Activated naive CD8-positive, alpha-beta T cell treated with anti-CD3 and anti-CD28 coated beads, Interleukin-2, amount 50 U/mL, for 24 hours (primary cell): ENCODE data around the gene RNF144B.
"Not testable (repeated sequence)": the region's sequence is repeated elsewhere in the genome, so short reads cannot be mapped to it uniquely, and the experiment has no call there.

Source experiments
- ATAC-seq: fragments of 150-1000 bp; cut with Tn5 transposase; one replicate; pipeline ENCODE4 v1.10.0; 2021
- DNase-seq: peaks from one replicate; pipeline ENCODE4 v3.0.0; 2021
- H3K27ac Mint-ChIP-seq: one replicate; pipeline ENCODE4 v1.8.0; 2021; ENCODE audit warnings: mild to moderate bottlenecking, mixed read lengths
- H3K27me3 Mint-ChIP-seq: one replicate; pipeline ENCODE4 v1.8.0; 2021; ENCODE audit warnings: mixed read lengths
- H3K36me3 Mint-ChIP-seq: one replicate; pipeline ENCODE4 v1.8.0; 2021; ENCODE audit warnings: low read depth, mixed read lengths
- H3K4me1 Mint-ChIP-seq: one replicate; pipeline ENCODE4 v1.8.0; 2021; ENCODE audit warnings: mixed read lengths
- H3K4me3 Mint-ChIP-seq: one replicate; pipeline ENCODE4 v1.8.0; 2021; ENCODE audit warnings: mild to moderate bottlenecking, moderate library complexity, mixed read lengths
- H3K9me3 Mint-ChIP-seq: one replicate; pipeline ENCODE4 v1.8.0; 2021; ENCODE audit warnings: mixed read lengths

Gene RNF144B

DNA sequence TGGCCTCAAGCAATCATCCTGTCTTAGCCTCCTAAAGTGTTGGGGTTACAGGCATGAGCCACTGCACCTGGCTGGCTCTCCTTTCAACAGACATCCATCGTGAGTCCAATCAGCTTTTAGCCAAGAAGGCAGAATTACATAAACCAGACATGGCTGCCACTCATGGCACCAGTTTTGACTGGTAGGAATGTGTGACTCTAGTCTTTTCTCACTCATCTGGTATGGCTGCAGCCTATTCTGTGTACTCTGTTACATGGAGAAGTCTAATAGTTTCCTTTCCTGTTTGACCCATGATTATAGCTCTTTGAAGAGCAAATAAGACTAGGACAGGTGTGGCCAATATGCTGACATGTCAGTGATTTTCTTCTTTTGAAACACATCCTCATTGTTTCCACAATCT lies 27.0 kb upstream of the RNF144B start:
- H3K27ac Mint-ChIP-seq: no peak overlapping the region
- no peaks in the 10 kb centered on the region for H3K36me3 Mint-ChIP-seq
- H3K27me3 Mint-ChIP-seq: peaks cover 8% of the 10 kb centered on the region
- H3K4me1 Mint-ChIP-seq: peaks cover 3% of the 10 kb centered on the region
- no peak for DNase-seq
- no peak overlapping the region for H3K4me3 Mint-ChIP-seq
- ATAC-seq: no peak
- H3K9me3 Mint-ChIP-seq: peaks cover 6% of the 10 kb centered on the region

DNA sequence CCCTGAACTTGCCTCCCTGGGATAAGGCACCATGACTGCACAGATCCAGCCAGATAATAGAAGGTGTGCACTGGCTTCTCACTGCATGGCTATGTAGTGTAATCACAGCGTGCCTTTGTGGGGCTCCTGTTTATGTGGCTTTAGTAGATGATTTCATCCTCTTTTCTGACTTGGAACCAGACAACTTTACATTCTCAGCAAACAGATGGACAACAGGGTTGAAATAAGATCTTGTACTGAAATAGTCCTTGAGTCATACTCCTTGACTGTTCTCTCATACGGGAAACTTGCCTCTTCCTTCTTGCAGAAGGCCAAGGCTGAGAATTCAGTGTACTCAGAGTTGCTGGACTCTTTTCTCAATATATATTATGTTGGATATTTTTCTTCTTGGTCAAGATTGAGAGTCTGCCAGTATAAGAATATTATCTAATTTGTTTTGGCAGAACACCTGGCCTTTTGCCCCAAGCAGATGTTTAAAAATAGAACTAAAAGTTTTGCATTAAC lies 25.0 kb upstream of the RNF144B start:
- H3K36me3 Mint-ChIP-seq: no peaks in the 10 kb centered on the region
- ATAC-seq (no peak), DNase-seq (no peak)
- no peak overlapping the region for H3K4me3 Mint-ChIP-seq
- peaks cover 3% of the 10 kb centered on the region for H3K4me1 Mint-ChIP-seq
- peaks cover 9% of the 10 kb centered on the region for H3K27me3 Mint-ChIP-seq
- H3K27ac Mint-ChIP-seq: no peak overlapping the region
- H3K9me3 Mint-ChIP-seq: peaks cover 11% of the 10 kb centered on the region

- peaks cover 6% of the 10 kb centered on the region for H3K27me3 Mint-ChIP-seq
- H3K9me3 Mint-ChIP-seq: peaks cover 5% of the 10 kb centered on the region
- no peak for ATAC-seq
Measured at GRCh38 chr6:18363746-18364145, 23.4 kb upstream of the RNF144B start.

DNA sequence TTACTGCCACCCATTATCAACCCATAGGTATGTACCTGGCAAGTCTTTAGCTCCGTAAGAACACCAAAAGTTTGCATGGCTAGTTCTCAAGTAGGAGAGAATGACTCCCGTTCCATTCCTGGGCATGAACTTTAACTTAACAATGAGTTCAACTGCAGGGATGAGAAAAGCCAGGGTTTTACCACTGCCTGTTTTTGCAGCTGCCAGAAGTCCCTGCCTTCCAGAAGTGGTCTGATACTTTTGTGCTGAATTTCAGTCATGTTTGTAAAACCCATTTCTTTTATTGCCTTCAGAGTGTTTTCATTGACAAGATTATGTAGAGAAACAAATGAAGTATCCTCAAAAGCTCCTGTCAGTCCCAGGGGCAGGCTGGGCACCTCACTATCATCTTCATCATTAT lies 22.6 kb upstream of the RNF144B start:
- not testable (repeated sequence) for H3K4me3 Mint-ChIP-seq, H3K27me3 Mint-ChIP-seq, ATAC-seq, H3K4me1 Mint-ChIP-seq, DNase-seq, H3K9me3 Mint-ChIP-seq, H3K36me3 Mint-ChIP-seq, H3K27ac Mint-ChIP-seq

More at GRCh38 chr6:18363746-18364145, 23.4 kb upstream of the RNF144B start:
- Mint-ChIP-seq H3K4me1 (peaks cover 3% of the 10 kb centered on the region), H3K4me3 (no peak overlapping the region), H3K36me3 (no peaks in the 10 kb centered on the region), H3K27ac (no peak overlapping the region)
- DNase-seq: no peak

- H3K9me3 Mint-ChIP-seq: peaks cover 5% of the 10 kb centered on the region
- DNase-seq (no peak), ATAC-seq (no peak)
- H3K27ac Mint-ChIP-seq: no peak overlapping the region
- H3K27me3 Mint-ChIP-seq: peaks cover 3% of the 10 kb centered on the region
- H3K36me3 Mint-ChIP-seq: no peaks in the 10 kb centered on the region
- H3K4me1 Mint-ChIP-seq: no peaks in the 10 kb centered on the region
- H3K4me3 Mint-ChIP-seq: no peak overlapping the region
Measured at GRCh38 chr6:18367371-18367770, 19.8 kb upstream of the RNF144B start.

- Mint-ChIP-seq H3K27me3 (peaks cover 6% of the 10 kb centered on the region), H3K36me3 (no peaks in the 10 kb centered on the region), H3K9me3 (peaks cover 5% of the 10 kb centered on the region), H3K4me1 (no peaks in the 10 kb centered on the region), H3K4me3 (no peak overlapping the region), H3K27ac (no peak overlapping the region)
- ATAC-seq (no peak), DNase-seq (no peak)
Measured at GRCh38 chr6:18368277-18369105, 18.7 kb upstream of the RNF144B start.

DNA sequence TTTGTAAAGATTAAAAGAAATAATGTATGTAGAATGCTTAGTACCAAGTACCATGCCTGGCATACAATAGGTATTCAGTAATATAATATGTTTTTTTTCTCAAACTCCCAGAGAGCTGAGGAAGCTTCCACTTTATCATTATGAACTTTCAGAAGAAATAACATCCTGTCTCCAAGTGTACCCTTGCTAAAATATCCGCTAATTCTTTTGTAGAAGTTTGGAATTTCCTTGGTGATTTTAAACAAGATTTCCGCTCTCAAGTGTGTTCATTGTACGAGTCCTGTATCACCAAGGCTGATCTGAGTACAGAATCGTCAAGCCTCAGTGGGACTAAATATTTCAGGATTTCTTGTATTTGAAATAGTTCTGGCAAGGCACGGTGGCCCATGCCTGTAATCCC lies 16.1 kb upstream of the RNF144B start:
- ATAC-seq (no peak), DNase-seq (no peak)
- H3K4me3 Mint-ChIP-seq: no peak overlapping the region
- H3K27ac Mint-ChIP-seq: no peak overlapping the region
- H3K4me1 Mint-ChIP-seq: no peaks in the 10 kb centered on the region
- no peaks in the 10 kb centered on the region for H3K36me3 Mint-ChIP-seq
- peaks cover 6% of the 10 kb centered on the region for H3K27me3 Mint-ChIP-seq
- no peaks in the 10 kb centered on the region for H3K9me3 Mint-ChIP-seq

- ATAC-seq (no peak), DNase-seq (no peak)
- Mint-ChIP-seq H3K27me3 (peaks cover 6% of the 10 kb centered on the region), H3K27ac (no peak overlapping the region), H3K4me1 (no peaks in the 10 kb centered on the region), H3K9me3 (no peaks in the 10 kb centered on the region), H3K4me3 (no peak overlapping the region), H3K36me3 (no peaks in the 10 kb centered on the region)
Measured at GRCh38 chr6:18371656-18372055, 15.5 kb upstream of the RNF144B start.

DNA sequence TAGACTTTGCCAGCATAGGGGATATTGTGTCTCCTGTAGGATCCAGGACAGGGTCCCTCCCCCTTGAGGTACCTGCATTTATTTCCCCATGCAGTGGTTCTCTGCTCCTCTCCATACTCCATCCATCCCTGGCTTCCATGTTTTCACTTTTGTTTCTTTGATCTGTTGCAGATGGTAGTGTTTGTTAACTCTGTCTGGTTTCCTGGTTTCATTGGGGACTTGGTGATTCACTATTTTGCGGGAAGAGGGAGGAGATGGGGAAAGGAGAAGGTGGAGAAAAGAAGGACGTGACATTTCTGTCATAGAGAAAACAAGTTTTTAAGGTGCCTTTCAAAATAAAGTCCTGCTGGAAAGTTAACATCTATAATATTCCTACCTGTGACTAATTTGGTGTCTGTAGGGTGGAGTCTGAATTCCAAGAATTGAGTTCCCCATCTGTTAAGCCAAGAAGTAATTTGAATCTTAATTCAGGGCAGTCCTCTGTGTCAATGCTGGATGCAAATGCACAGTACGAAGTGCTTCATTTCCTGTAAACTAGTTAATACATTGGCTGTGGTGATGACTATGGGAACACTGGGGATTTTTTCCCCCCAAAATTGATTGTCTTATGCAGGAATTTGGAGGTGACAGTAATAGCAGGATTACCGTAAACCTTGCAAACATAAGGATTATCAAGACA lies 6.9 kb upstream of the RNF144B start:
- DNase-seq (no peak), ATAC-seq (no peak)
- Mint-ChIP-seq H3K4me1 (peaks cover 2% of the 10 kb centered on the region), H3K36me3 (no peaks in the 10 kb centered on the region), H3K27me3 (peaks cover 7% of the 10 kb centered on the region), H3K9me3 (no peaks in the 10 kb centered on the region), H3K4me3 (no peak overlapping the region), H3K27ac (no peak overlapping the region)

DNA sequence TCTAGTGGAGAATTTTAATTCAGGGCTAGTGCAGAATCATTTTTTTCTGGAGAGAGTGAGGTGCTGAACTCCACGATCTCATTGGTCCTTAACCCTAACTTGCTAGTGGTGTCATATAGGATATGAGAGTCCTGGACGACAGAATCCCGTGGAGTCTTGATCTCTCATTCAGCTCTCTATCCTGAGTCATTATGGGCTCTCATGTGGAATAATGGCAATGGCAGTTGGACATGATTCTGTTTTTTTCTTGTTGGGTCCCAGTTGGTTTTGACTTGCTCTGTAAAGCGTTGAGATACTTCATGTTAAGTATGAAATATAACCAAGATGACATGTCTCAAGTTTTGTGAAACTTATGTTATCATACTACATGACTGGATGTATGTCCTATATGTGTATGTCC lies 6.3 kb upstream of the RNF144B start:
- Mint-ChIP-seq H3K4me3 (no peak overlapping the region), H3K36me3 (no peaks in the 10 kb centered on the region), H3K27me3 (peaks cover 5% of the 10 kb centered on the region), H3K4me1 (peaks cover 2% of the 10 kb centered on the region), H3K9me3 (no peaks in the 10 kb centered on the region), H3K27ac (no peak overlapping the region)
- DNase-seq (no peak), ATAC-seq (no peak)

GRCh38 chr6:18383441-18383840 lies 3.7 kb upstream of the RNF144B start:
- no peak for DNase-seq
- no peak for ATAC-seq
- H3K4me1 Mint-ChIP-seq: peaks cover 20% of the 10 kb centered on the region

DNA sequence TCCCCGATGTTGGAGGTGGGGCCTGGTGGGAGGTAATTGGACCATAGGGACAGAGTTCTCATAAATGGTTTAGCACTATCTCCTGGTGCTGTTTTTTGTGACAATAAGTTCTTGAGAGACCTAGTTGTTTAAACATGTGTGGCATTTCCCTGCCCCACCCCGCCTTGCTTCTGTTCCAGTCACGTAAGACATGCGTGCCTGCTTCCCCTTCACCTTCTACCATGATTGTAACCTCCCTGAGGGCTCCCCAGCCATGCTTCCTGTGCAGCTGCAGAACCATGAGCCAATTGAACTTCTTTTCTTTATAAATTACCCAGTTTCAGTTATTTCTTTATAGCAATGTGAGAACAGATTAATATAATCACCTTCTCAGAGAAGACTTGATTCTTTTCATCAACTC lies 2.5 kb upstream of the RNF144B start:
- Mint-ChIP-seq H3K9me3 (no peaks in the 10 kb centered on the region), H3K4me3 (no peak overlapping the region), H3K4me1 (peaks cover 31% of the 10 kb centered on the region), H3K27ac (no peak overlapping the region), H3K36me3 (no peaks in the 10 kb centered on the region), H3K27me3 (peaks cover 5% of the 10 kb centered on the region)
- no peak for DNase-seq
- no peak for ATAC-seq

More at GRCh38 chr6:18383441-18383840, 3.7 kb upstream of the RNF144B start:
- no peaks in the 10 kb centered on the region for H3K36me3 Mint-ChIP-seq
- no peak overlapping the region for H3K27ac Mint-ChIP-seq
- H3K4me3 Mint-ChIP-seq: no peak overlapping the region
- H3K27me3 Mint-ChIP-seq: peaks cover 5% of the 10 kb centered on the region
- H3K9me3 Mint-ChIP-seq: no peaks in the 10 kb centered on the region

DNA sequence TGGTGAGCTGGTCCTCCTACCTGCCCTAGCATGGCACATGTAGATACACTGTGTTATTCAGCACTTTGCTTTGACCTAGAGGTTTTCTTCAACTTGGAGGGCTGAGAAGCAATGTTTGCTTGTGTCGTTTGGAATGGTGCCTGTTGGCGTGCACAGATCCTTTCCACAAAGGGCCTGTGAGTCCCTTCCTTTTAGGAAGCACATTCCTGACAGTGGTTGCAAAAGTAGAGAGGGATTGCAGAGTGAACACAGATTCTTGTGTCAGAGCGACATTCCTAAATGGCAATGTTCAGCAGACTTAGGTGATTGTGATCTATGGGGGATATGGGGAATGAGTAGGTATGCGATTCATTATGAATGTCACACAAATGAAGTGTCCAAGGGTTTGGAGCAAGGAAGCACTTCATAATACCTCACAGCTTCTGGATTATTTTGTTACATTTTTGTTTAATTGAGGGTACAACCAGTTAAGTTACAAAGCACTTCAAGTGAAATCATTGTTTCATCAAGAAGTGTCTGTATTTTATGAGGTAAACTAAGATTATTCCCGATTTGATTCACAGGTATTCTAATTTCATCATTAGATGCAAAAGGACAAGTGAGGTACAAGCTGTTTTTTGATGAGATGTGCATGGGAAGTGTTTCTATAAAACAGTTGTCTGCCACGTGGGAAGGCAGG lies 713 bp upstream of the RNF144B start:
- H3K4me1 Mint-ChIP-seq: peaks cover 43% of the 10 kb centered on the region
- H3K9me3 Mint-ChIP-seq: no peaks in the 10 kb centered on the region
- H3K36me3 Mint-ChIP-seq: no peaks in the 10 kb centered on the region
- no peak for ATAC-seq
- H3K27me3 Mint-ChIP-seq: no peaks in the 10 kb centered on the region
- H3K4me3 Mint-ChIP-seq: peak overlapping the region; percentile 92
- DNase-seq: no peak
- H3K27ac Mint-ChIP-seq: peak overlapping the region; percentile 40

DNA sequence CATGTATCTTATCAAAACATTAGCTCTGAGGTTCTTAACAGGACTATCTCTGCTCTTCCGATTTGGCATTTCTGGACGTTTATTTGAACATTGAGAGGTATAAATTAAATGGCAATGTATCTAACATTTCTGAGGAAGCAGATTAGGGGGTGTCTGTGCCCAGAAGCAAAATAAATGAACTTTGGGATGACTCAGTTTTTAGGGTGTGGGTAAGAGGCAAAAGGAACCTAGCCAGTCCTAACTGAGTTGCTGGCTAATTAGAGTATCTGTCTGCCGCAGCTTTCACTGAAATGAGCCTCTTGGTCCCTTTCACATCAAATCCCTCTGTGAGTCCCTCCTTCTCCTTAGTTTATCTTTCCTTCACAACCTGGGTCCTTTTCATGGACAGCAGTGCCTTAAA lies 1.1 kb downstream of the RNF144B start:
- H3K27me3 Mint-ChIP-seq: no peaks in the 10 kb centered on the region
- peaks cover 48% of the 10 kb centered on the region for H3K4me1 Mint-ChIP-seq
- H3K9me3 Mint-ChIP-seq: no peaks in the 10 kb centered on the region
- ATAC-seq: peak; percentile 17
- DNase-seq: no peak
- no peaks in the 10 kb centered on the region for H3K36me3 Mint-ChIP-seq
- H3K27ac Mint-ChIP-seq: no peak overlapping the region
- peak overlapping the region; percentile 92 for H3K4me3 Mint-ChIP-seq

- H3K9me3 Mint-ChIP-seq: no peaks in the 10 kb centered on the region
- DNase-seq: no peak
- no peaks in the 10 kb centered on the region for H3K27me3 Mint-ChIP-seq
- no peak for ATAC-seq
- H3K4me3 Mint-ChIP-seq: peak overlapping the region; percentile 92
- peaks cover 49% of the 10 kb centered on the region for H3K4me1 Mint-ChIP-seq
- H3K27ac Mint-ChIP-seq: no peak overlapping the region
- no peaks in the 10 kb centered on the region for H3K36me3 Mint-ChIP-seq
Measured at GRCh38 chr6:18388942-18389341, 1.8 kb downstream of the RNF144B start.
